ENCODE measurements around the gene GPR62.

- TF ChIP-seq, protein P1, sequence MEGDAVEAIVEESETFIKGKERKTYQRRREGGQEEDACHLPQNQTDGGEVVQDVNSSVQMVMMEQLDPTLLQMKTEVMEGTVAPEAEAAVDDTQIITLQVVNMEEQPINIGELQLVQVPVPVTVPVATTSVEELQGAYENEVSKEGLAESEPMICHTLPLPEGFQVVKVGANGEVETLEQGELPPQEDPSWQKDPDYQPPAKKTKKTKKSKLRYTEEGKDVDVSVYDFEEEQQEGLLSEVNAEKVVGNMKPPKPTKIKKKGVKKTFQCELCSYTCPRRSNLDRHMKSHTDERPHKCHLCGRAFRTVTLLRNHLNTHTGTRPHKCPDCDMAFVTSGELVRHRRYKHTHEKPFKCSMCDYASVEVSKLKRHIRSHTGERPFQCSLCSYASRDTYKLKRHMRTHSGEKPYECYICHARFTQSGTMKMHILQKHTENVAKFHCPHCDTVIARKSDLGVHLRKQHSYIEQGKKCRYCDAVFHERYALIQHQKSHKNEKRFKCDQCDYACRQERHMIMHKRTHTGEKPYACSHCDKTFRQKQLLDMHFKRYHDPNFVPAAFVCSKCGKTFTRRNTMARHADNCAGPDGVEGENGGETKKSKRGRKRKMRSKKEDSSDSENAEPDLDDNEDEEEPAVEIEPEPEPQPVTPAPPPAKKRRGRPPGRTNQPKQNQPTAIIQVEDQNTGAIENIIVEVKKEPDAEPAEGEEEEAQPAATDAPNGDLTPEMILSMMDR (IDR thresholded peaks at IDR 0.05) = no peak
- no peak for TF ChIP-seq POLR2AphosphoS5 (IDR thresholded peaks at IDR 0.05; ENCODE audit: low read depth, low read length)
- TF ChIP-seq, protein P2, sequence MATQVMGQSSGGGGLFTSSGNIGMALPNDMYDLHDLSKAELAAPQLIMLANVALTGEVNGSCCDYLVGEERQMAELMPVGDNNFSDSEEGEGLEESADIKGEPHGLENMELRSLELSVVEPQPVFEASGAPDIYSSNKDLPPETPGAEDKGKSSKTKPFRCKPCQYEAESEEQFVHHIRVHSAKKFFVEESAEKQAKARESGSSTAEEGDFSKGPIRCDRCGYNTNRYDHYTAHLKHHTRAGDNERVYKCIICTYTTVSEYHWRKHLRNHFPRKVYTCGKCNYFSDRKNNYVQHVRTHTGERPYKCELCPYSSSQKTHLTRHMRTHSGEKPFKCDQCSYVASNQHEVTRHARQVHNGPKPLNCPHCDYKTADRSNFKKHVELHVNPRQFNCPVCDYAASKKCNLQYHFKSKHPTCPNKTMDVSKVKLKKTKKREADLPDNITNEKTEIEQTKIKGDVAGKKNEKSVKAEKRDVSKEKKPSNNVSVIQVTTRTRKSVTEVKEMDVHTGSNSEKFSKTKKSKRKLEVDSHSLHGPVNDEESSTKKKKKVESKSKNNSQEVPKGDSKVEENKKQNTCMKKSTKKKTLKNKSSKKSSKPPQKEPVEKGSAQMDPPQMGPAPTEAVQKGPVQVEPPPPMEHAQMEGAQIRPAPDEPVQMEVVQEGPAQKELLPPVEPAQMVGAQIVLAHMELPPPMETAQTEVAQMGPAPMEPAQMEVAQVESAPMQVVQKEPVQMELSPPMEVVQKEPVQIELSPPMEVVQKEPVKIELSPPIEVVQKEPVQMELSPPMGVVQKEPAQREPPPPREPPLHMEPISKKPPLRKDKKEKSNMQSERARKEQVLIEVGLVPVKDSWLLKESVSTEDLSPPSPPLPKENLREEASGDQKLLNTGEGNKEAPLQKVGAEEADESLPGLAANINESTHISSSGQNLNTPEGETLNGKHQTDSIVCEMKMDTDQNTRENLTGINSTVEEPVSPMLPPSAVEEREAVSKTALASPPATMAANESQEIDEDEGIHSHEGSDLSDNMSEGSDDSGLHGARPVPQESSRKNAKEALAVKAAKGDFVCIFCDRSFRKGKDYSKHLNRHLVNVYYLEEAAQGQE (IDR thresholded peaks at IDR 0.05; ENCODE audit: insufficient read depth in 1 of 2, low read depth in 2 of 2, low read length in 1 of 2) = no peak
- no peak for TF ChIP-seq SIN3A (IDR thresholded peaks at IDR 0.05; ENCODE audit: borderline replicate concordance, insufficient read depth, low read depth, low read length)
Observed at GRCh38 chr3:51986010-51986947, 31.1 kb downstream of the GPR62 start.

All from Panc1 (cell line).